ENCODE data around the gene SLC27A5.
"Not testable (repeated sequence)": the region's sequence is repeated elsewhere in the genome, so short reads cannot be mapped to it uniquely, and the experiment has no call there.

SLC27A5 gene

DNA sequence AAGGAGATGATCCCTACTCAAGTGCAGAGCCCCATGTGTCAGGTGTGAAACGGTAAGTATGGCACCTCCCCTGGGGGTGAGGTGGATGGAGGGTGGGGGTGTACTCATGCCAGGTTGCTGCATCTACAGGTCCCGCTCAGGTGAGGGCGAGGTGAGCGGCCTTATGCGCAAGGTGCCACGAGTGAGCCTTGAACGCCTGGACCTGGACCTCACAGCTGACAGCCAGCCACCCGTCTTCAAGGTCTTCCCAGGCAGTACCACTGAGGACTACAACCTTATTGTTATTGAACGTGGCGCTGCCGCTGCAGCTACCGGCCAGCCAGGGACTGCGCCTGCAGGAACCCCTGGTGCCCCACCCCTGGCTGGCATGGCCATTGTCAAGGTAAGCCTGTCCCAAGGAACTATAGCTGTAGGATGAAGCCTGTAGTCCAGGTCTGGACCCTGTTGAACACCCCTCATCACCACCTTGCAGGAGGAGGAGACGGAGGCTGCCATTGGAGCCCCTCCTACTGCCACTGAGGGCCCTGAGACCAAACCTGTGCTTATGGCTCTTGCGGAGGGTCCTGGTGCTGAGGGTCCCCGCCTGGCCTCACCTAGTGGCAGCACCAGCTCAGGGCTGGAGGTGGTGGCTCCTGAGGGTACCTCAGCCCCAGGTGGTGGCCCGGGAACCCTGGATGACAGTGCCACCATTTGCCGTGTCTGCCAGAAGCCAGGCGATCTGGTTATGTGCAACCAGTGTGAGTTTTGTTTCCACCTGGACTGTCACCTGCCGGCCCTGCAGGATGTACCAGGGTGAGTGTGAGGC lies 37.3 kb upstream of the SLC27A5 start:
- H3K36me3 ChIP-seq (ENCODE audit: control insufficient read depth in 2 of 2, insufficient read depth in 2 of 2, low read length in 2 of 2) = peaks cover 58 to 62% of the 10 kb centered on the region in 2 donors
- peaks cover 39% of the 10 kb centered on the region for H3K4me1 ChIP-seq (ENCODE audit: control insufficient read depth, insufficient read depth, low read length)
- no peaks in the 10 kb centered on the region for H3K27me3 ChIP-seq (ENCODE audit: control insufficient read depth in 1 of 2, insufficient read depth in 2 of 2, low read length in 2 of 2)
- no peak overlapping the region for H3K27ac ChIP-seq (ENCODE audit: low read length)
- H3K9ac ChIP-seq (ENCODE audit: low read length in 2 of 2) = no peak overlapping the region
- H3K4me3 ChIP-seq (ENCODE audit: low read length in 2 of 2) = no peak overlapping the region
- H3K9me3 ChIP-seq (ENCODE audit: control insufficient read depth in 2 of 2, low read length in 2 of 2) = no peaks in the 10 kb centered on the region

DNA sequence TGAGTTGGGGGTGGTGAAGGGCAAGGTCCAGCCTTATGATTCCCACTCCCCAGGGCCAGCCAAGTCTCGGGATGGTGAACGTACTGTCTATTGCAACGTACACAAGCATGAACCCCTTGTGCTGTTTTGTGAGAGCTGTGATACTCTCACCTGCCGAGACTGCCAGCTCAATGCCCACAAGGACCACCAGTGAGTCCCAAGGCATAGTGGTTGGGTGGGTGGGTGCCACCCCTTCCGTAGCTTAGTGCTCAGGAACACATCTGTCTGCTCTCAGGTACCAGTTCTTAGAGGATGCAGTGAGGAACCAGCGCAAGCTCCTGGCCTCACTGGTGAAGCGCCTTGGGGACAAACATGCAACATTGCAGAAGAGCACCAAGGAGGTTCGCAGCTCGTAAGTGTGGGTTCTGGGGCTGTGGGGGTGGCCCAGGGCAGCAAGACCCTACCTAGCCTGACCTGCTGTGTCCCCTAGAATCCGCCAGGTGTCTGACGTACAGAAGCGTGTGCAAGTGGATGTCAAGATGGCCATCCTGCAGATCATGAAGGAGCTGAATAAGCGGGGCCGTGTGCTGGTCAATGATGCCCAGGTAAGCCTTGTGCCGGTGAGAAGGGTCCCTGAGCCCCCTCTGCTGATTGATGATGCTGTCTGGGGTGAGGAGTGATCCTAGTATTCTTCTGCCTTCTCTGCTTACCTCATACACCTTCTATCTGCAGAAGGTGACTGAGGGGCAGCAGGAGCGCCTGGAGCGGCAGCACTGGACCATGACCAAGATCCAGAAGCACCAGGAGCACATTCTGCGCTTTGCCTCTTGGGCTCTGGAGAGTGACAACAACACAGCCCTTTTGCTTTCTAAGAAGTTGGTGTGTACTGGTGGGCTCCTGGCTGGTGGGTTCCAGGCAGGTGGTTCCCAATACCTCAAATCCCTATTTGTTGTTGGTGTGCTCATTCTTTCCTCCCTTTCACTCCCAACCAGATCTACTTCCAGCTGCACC lies 35.8 kb upstream of the SLC27A5 start:
- Histone ChIP-seq H3K27ac (ENCODE audit: low read length) (no peak overlapping the region), H3K9ac (ENCODE audit: low read length in 2 of 2) (no peak overlapping the region), H3K27me3 (ENCODE audit: control insufficient read depth in 1 of 2, insufficient read depth in 2 of 2, low read length in 2 of 2) (no peaks in the 10 kb centered on the region), H3K4me1 (ENCODE audit: control insufficient read depth, insufficient read depth, low read length) (peaks cover 37% of the 10 kb centered on the region), H3K9me3 (ENCODE audit: control insufficient read depth in 2 of 2, low read length in 2 of 2) (no peaks in the 10 kb centered on the region), H3K36me3 (ENCODE audit: control insufficient read depth in 2 of 2, insufficient read depth in 2 of 2, low read length in 2 of 2) (peaks cover 55 to 59% of the 10 kb centered on the region in 2 donors), H3K4me3 (ENCODE audit: low read length in 2 of 2) (no peak overlapping the region)

DNA sequence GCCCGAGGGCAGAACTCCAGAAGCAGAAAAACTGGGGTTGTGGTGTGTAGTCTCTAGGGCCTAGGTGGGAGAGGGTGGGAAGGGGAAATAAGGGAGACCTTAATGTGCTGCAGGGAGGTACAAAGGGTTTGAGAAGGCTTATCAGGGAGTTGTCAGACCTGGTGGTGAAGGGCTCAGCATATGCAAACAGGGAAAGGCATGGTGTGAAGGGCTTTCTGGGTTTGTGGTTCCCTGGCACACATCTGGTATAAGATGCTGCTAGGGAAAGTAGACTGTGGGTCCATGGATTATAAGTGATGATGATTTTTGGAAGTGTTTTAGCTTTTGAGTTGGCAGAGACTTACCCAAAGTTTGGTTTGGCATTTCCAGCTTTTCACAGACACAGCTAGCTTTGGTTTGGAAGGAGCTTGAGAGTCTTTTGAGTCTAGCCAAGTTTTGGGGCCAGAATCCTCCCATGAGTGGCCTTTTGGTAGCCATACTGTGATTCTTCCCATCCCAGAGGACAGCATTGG lies 34.3 kb upstream of the SLC27A5 start:
- peaks cover 40 to 44% of the 10 kb centered on the region in 2 donors for H3K36me3 ChIP-seq (ENCODE audit: control insufficient read depth in 2 of 2, insufficient read depth in 2 of 2, low read length in 2 of 2)
- no peak overlapping the region for H3K27ac ChIP-seq (ENCODE audit: low read length)
- no peaks in the 10 kb centered on the region for H3K9me3 ChIP-seq (ENCODE audit: control insufficient read depth in 2 of 2, low read length in 2 of 2)
- peak overlapping the region; percentile 67 to 93 for H3K4me3 ChIP-seq (ENCODE audit: low read length in 2 of 2)
- H3K9ac ChIP-seq (ENCODE audit: low read length in 2 of 2) = peak overlapping the region; percentile 65 to 69
- H3K27me3 ChIP-seq (ENCODE audit: control insufficient read depth in 1 of 2, insufficient read depth in 2 of 2, low read length in 2 of 2) = no peaks in the 10 kb centered on the region
- H3K4me1 ChIP-seq (ENCODE audit: control insufficient read depth, insufficient read depth, low read length) = peaks cover 35% of the 10 kb centered on the region

DNA sequence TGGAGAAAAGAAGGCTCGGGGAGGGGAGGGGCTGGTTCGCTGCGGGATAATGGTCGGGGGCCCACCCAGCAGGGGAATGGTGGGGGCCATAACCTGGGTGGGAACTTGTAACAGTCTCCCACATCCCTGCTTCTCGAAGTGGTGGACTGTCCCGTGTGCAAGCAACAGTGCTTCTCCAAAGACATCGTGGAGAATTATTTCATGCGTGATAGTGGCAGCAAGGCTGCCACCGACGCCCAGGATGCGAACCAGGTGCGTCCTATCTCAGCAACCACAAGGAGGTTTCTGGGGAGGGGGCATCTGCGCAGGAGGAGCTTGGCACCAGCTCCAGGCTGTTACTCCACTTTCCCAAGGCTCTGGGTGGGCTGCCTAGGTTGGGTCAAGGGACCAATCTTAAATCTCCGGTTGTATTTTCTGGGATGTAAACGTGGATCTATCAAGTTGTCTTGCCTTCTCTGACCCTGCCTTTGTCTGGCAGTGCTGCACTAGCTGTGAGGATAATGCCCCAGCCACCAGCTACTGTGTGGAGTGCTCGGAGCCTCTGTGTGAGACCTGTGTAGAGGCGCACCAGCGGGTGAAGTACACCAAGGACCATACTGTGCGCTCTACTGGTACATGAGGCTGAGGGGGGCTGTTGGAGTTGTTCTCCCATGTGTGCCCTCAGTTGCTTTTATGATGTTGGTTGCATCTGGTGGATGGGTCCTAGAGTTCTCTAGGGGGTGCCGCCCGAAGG lies 33.7 kb upstream of the SLC27A5 start:
- H3K9ac ChIP-seq (ENCODE audit: low read length in 2 of 2) = peak overlapping the region; percentile 65 to 69
- no peaks in the 10 kb centered on the region for H3K27me3 ChIP-seq (ENCODE audit: control insufficient read depth in 1 of 2, insufficient read depth in 2 of 2, low read length in 2 of 2)
- H3K36me3 ChIP-seq (ENCODE audit: control insufficient read depth in 2 of 2, insufficient read depth in 2 of 2, low read length in 2 of 2) = peaks cover 34 to 37% of the 10 kb centered on the region in 2 donors
- peak overlapping the region; percentile 67 to 93 for H3K4me3 ChIP-seq (ENCODE audit: low read length in 2 of 2)
- no peaks in the 10 kb centered on the region for H3K9me3 ChIP-seq (ENCODE audit: control insufficient read depth in 2 of 2, low read length in 2 of 2)
- H3K4me1 ChIP-seq (ENCODE audit: control insufficient read depth, insufficient read depth, low read length) = peaks cover 35% of the 10 kb centered on the region
- H3K27ac ChIP-seq (ENCODE audit: low read length) = peak overlapping the region; percentile 55

DNA sequence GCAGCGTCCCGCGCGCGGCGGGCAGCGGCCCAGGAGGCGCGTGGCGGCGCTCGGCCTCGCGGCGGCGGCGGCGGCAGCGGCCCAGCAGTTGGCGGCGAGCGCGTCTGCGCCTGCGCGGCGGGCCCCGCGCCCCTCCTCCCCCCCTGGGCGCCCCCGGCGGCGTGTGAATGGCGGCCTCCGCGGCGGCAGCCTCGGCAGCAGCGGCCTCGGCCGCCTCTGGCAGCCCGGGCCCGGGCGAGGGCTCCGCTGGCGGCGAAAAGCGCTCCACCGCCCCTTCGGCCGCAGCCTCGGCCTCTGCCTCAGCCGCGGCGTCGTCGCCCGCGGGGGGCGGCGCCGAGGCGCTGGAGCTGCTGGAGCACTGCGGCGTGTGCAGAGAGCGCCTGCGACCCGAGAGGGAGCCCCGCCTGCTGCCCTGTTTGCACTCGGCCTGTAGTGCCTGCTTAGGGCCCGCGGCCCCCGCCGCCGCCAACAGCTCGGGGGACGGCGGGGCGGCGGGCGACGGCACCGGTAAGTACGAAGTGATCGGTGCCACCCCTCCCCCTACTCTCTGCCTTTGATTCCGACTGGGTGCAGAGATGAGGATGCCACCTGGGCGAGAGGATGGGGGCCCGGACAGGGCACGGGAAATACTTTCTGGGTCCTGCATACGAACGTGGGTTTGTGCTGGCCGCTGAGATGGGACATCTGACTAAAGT lies 32.9 kb upstream of the SLC27A5 start:
- peak overlapping the region; percentile 67 to 93 for H3K4me3 ChIP-seq (ENCODE audit: low read length in 2 of 2)

DNA sequence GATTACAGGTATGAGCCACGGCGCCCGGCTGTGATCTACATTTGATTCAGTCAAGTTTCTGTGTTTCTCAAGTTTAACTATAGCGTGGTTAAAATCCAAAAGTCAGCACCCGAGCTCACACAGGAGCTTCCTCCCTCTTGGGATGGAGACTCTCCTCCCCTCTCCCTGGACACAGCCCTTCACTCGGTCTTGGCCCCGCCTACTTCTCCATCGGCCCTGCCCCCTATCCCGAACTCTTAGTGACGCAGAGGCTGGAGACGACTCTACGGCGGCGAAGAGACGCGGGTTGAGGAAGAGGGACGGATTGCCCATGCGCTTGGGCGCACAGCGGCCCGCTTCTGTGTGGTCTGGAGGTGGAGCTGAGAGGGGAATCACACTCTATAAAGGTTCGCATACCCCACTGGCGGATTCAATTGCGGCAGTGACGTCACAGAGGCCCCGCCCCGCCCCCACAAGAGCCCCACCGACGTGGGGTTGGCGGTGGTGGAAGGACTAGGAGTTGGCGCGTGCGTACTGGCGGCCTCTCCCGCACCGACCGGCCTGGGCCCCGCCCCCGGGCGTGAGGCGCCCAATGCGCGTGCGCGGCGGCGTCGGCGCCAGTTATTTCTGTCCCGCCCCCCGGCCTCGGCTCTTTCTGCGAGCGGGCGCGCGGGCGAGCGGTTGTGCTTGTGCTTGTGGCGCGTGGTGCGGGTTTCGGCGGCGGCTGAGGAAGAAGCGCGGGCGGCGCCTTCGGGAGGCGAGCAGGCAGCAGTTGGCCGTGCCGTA lies 32.2 kb upstream of the SLC27A5 start, which contains the start of gene TRIM28:
Gene TRIM28, plus strand, starts transcription at position 239 of the 765 bp plus-strand sequence. CDS start 694 bp downstream, outside the sequence.
- Histone ChIP-seq H3K4me1 (ENCODE audit: control insufficient read depth, insufficient read depth, low read length) (peaks cover 31% of the 10 kb centered on the region), H3K9me3 (ENCODE audit: control insufficient read depth in 2 of 2, low read length in 2 of 2) (no peaks in the 10 kb centered on the region), H3K36me3 (ENCODE audit: control insufficient read depth in 2 of 2, insufficient read depth in 2 of 2, low read length in 2 of 2) (peaks cover 19 to 24% of the 10 kb centered on the region in 2 donors), H3K4me3 (ENCODE audit: low read length in 2 of 2) (peak within 1 kb of the TSS; percentile 81 to 93), H3K27ac (ENCODE audit: low read length) (peak within 1 kb of the TSS; percentile 96), H3K27me3 (ENCODE audit: control insufficient read depth in 1 of 2, insufficient read depth in 2 of 2, low read length in 2 of 2) (peaks cover 0 to 6% of the 10 kb centered on the region in 2 donors), H3K9ac (ENCODE audit: low read length in 2 of 2) (peak within 1 kb of the TSS; percentile 87)

More for the DNA sequence above, 32.9 kb upstream of the SLC27A5 start:
- Histone ChIP-seq H3K27me3 (ENCODE audit: control insufficient read depth in 1 of 2, insufficient read depth in 2 of 2, low read length in 2 of 2) (peaks cover 0 to 3% of the 10 kb centered on the region in 2 donors), H3K4me1 (ENCODE audit: control insufficient read depth, insufficient read depth, low read length) (peaks cover 35% of the 10 kb centered on the region), H3K36me3 (ENCODE audit: control insufficient read depth in 2 of 2, insufficient read depth in 2 of 2, low read length in 2 of 2) (peaks cover 26 to 32% of the 10 kb centered on the region in 2 donors), H3K27ac (ENCODE audit: low read length) (peak overlapping the region; percentile 96), H3K9me3 (ENCODE audit: control insufficient read depth in 2 of 2, low read length in 2 of 2) (no peaks in the 10 kb centered on the region), H3K9ac (ENCODE audit: low read length in 2 of 2) (peak overlapping the region; percentile 65 to 69)

DNA sequence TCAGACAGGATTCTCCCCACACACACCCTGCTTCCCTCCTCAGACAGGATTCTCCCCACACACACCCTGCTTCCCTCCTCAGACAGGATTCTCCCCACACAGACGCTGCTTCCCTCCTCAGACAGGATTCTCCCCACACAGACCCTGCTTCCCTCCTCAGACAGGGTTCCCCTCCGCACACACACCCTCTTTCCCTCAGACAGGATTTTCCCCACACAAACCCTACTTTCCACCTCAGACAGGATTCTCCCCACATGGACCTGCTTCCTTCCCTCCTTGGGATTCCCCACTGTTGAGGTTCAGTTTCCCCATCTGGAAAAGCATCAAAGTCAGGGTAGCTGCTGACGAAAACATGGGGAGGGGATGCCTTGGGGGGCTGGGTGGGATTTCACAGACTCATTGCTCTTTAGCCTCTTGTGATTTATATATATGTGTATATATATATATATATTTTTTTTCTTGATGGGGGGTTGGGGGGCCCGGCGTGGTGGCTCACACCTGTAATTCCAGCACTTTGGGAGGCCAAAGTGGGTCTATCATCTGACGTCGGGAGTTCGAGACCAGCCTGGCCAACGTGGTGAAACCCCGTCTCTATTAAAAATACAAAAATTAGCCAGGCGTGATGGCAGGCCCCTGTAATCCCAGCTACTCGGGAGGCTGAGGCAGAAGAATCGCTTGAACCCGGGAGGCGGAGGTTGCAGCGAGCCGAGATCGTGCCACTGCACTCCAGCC lies 31.0 kb upstream of the SLC27A5 start:
- H3K27me3 ChIP-seq (ENCODE audit: control insufficient read depth in 1 of 2, insufficient read depth in 2 of 2, low read length in 2 of 2) = peaks cover 11 to 12% of the 10 kb centered on the region in 2 donors
- H3K9ac ChIP-seq (ENCODE audit: low read length in 2 of 2); H3K9me3 ChIP-seq (ENCODE audit: control insufficient read depth in 2 of 2, low read length in 2 of 2): not testable (repeated sequence)
- peak overlapping the region; percentile 96 for H3K27ac ChIP-seq (ENCODE audit: low read length)
- peaks cover 33% of the 10 kb centered on the region for H3K4me1 ChIP-seq (ENCODE audit: control insufficient read depth, insufficient read depth, low read length)
- H3K36me3 ChIP-seq (ENCODE audit: control insufficient read depth in 2 of 2, insufficient read depth in 2 of 2, low read length in 2 of 2) = peaks cover 7 to 13% of the 10 kb centered on the region in 2 donors
- H3K4me3 ChIP-seq (ENCODE audit: low read length in 2 of 2) = peak overlapping the region in 1 of 2 donors; percentile 93

DNA sequence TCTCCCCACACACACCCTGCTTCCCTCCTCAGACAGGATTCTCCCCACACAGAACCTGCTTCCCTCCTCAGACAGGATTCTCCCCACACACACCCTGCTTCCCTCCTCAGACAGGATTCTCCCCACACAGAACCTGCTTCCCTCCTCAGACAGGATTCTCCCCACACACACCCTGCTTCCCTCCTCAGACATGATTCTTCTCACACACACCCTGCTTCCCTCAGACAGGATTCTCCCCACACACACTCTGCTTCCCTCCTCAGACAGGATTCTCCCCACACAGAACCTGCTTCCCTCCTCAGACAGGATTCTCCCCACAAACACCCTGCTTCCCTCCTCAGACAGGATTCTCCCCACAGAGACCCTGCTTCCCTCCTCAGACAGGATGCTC lies 27.4 kb upstream of the SLC27A5 start:
- not testable (repeated sequence) for H3K27ac ChIP-seq (ENCODE audit: low read length); H3K9ac ChIP-seq (ENCODE audit: low read length in 2 of 2); H3K4me3 ChIP-seq (ENCODE audit: low read length in 2 of 2)

More for the DNA sequence above, 27.4 kb upstream of the SLC27A5 start:
- not testable (repeated sequence) for H3K4me1 ChIP-seq (ENCODE audit: control insufficient read depth, insufficient read depth, low read length); H3K9me3 ChIP-seq (ENCODE audit: control insufficient read depth in 2 of 2, low read length in 2 of 2); H3K36me3 ChIP-seq (ENCODE audit: control insufficient read depth in 2 of 2, insufficient read depth in 2 of 2, low read length in 2 of 2)
- H3K27me3 ChIP-seq (ENCODE audit: control insufficient read depth in 1 of 2, insufficient read depth in 2 of 2, low read length in 2 of 2) = peaks cover 12 to 19% of the 10 kb centered on the region in 2 donors

Measured in stomach smooth muscle (tissue), 2 donors.